Endodermal cell (in vitro differentiated cells): ENCODE data around the gene EFTUD2. TPM values are rescaled to one million over a fixed set of nuclear protein-coding genes. Genes with fewer than 3 reads are reported as not detected.

Experiments used
- DNase-seq: peaks from one replicate; pipeline ENCODE4 v3.0.0-alpha.2; 2017
- H3K27ac ChIP-seq: 2 replicates; pipeline ENCODE4 v1.5.1; 2013; ENCODE audit warnings: mild to moderate bottlenecking, low read depth, low read length, moderate library complexity
- H3K27me3 ChIP-seq: 2 replicates; pipeline ENCODE4 v1.6.1; 2013; ENCODE audit warnings: mild to moderate bottlenecking, low read length, moderate library complexity; ENCODE audit not compliant: insufficient read depth, control insufficient read depth, poor library complexity, severe bottlenecking
- H3K36me3 ChIP-seq: 2 replicates; pipeline ENCODE4 v1.7.0; 2013; ENCODE audit warnings: mild to moderate bottlenecking, low read length, moderate library complexity; ENCODE audit not compliant: control insufficient read depth, insufficient read depth
- H3K4me1 ChIP-seq: one replicate; pipeline ENCODE4 v1.7.0; 2013; ENCODE audit warnings: low read length; ENCODE audit not compliant: control insufficient read depth, insufficient read depth
- H3K4me3 ChIP-seq: 2 replicates; pipeline ENCODE4 v1.5.1; 2013; ENCODE audit warnings: mild to moderate bottlenecking, low read length, moderate library complexity
- H3K9ac ChIP-seq: 2 replicates; pipeline ENCODE4 v1.6.1; 2013; ENCODE audit warnings: mild to moderate bottlenecking, low read length, moderate library complexity; ENCODE audit not compliant: poor library complexity, severe bottlenecking; ENCODE audit errors: extremely low read depth
- H3K9me3 ChIP-seq: 2 replicates; pipeline ENCODE4 v1.6.1; 2013; ENCODE audit warnings: mild to moderate bottlenecking, low read length, moderate library complexity; ENCODE audit not compliant: control insufficient read depth
- H3K27ac Mint-ChIP-seq: 2 replicates; pipeline ENCODE4 v1.8.0; 2020; ENCODE audit warnings: mixed read lengths
- H3K27me3 Mint-ChIP-seq: 2 replicates; pipeline ENCODE4 v1.8.0; 2021; ENCODE audit warnings: mild to moderate bottlenecking, mixed read lengths; ENCODE audit not compliant: insufficient read depth
- H3K36me3 Mint-ChIP-seq: 2 replicates; pipeline ENCODE4 v1.8.0; 2020; ENCODE audit warnings: low read depth, mixed read lengths
- H3K4me1 Mint-ChIP-seq: 2 replicates; pipeline ENCODE4 v1.8.0; 2020; ENCODE audit warnings: mixed read lengths
- H3K4me3 Mint-ChIP-seq: 2 replicates; pipeline ENCODE4 v1.8.0; 2020; ENCODE audit warnings: mild to moderate bottlenecking, moderate library complexity, mixed read lengths
- H3K9me3 Mint-ChIP-seq: 2 replicates; pipeline ENCODE4 v1.8.0; 2020; ENCODE audit warnings: mild to moderate bottlenecking, mixed read lengths
- CTCF ChIP-seq: fragments of 200-600 bp; sonication (generic); conservative IDR thresholded peaks from 2 replicates; pipeline ENCODE4 v1.5.0; 2021; ENCODE audit warnings: antibody characterized with exemption, mild to moderate bottlenecking
- WGBS, 2 experiments: methylation state at CpG; one replicate each; pipeline versions ENCODE4 v1.1.5 to v1.1.7; 2013; ENCODE audit warnings: missing lambda C conversion rate in 2 of 2, mixed read lengths in 1 of 2; ENCODE audit not compliant: insufficient coverage in 1 of 2, insufficient read length in 1 of 2; 5-methylcytosine and 5-hydroxymethylcytosine counted together
- total RNA-seq, 2 donors: library from RNA; stranded (reverse); fragmentation: NEBNext Ultra II Directional in 1 of 2; extraction: Animal tissue kit (Norgen Biotek cat#: 25700) in 1 of 2; gene quantifications; 2 replicates in 1 of 2; 3 replicates in 1 of 2; pipeline ENCODE4 v1.2.1, GENCODE V29; 2021

Gene EFTUD2
- total RNA-seq, 2 donors from 2014 or later, result 145 to 171 TPM

DNA sequence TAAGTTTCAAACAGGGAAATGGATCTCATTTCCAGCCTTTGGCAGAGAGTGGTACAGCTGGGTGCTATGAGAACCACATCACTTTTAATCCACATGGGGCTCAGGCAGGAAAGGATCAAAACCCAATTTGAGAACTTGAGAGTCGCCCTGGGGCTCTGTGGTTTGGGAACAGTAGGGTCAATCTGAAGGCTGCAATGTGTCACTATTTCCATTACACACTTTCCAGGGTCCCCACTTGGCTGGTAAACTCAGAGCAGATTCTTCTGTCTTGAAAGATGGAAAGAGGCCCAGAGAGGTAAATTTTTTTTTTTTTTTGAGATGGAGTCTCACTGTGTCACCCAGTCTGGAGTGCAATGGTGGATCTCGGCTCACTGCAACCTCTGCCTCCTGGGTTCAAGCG is 58.3 kb downstream of the EFTUD2 start:
- H3K27ac Mint-ChIP-seq, result no peak overlapping the region
- no peak overlapping the region for H3K9ac ChIP-seq
- H3K36me3 Mint-ChIP-seq, result no peaks in the 10 kb centered on the region
- peaks cover 2% of the 10 kb centered on the region for H3K27me3 Mint-ChIP-seq
- no peak for DNase-seq
- H3K4me3 Mint-ChIP-seq, result no peak overlapping the region
- no peaks in the 10 kb centered on the region for H3K9me3 ChIP-seq
- no peaks in the 10 kb centered on the region for H3K36me3 ChIP-seq
- no peak for TF ChIP-seq CTCF
- 85 to 96% methylated on average over 3 of the region's 3 CpGs for WGBS, 2 experiments
- H3K9me3 Mint-ChIP-seq, result no peaks in the 10 kb centered on the region
- no peak overlapping the region for H3K4me3 ChIP-seq
- H3K27me3 ChIP-seq, result no peaks in the 10 kb centered on the region
- H3K4me1 Mint-ChIP-seq, result peaks cover 19% of the 10 kb centered on the region
- no peak overlapping the region for H3K27ac ChIP-seq
- peaks cover 15% of the 10 kb centered on the region for H3K4me1 ChIP-seq

DNA sequence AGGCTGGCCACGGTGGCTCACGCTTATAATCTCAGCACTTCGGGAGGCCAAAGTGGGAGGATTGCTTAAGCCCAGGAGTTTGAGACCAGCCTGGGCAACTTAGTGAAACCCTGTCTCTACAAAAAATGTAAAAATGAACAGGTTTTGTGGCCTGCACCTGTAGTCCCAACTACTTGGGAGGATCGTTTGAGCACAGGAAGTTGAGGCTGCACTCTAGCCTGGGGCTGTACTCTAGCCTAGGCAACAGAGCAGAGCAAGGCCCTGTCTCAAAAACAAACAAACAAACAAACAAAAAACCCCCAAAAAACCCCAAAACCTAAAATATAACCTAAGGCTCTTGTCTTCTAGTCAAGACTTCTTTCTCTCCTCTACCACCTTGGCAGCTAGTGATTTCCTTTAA is 59.0 kb downstream of the EFTUD2 start:
- no peak overlapping the region for H3K9ac ChIP-seq
- peaks cover 15% of the 10 kb centered on the region for H3K4me1 ChIP-seq
- no peaks in the 10 kb centered on the region for H3K36me3 Mint-ChIP-seq
- no peaks in the 10 kb centered on the region for H3K9me3 Mint-ChIP-seq
- H3K27me3 Mint-ChIP-seq, result peaks cover 2% of the 10 kb centered on the region
- H3K27me3 ChIP-seq, result no peaks in the 10 kb centered on the region
- H3K27ac Mint-ChIP-seq, result no peak overlapping the region
- H3K9me3 ChIP-seq, result no peaks in the 10 kb centered on the region
- H3K4me3 Mint-ChIP-seq, result no peak overlapping the region
- no peak for TF ChIP-seq CTCF
- 92 to 95% methylated on average over 4 of the region's 4 CpGs for WGBS, 2 experiments
- no peak overlapping the region for H3K4me3 ChIP-seq
- no peaks in the 10 kb centered on the region for H3K36me3 ChIP-seq
- DNase-seq, result no peak
- H3K27ac ChIP-seq, result no peak overlapping the region
- peaks cover 19% of the 10 kb centered on the region for H3K4me1 Mint-ChIP-seq

DNA sequence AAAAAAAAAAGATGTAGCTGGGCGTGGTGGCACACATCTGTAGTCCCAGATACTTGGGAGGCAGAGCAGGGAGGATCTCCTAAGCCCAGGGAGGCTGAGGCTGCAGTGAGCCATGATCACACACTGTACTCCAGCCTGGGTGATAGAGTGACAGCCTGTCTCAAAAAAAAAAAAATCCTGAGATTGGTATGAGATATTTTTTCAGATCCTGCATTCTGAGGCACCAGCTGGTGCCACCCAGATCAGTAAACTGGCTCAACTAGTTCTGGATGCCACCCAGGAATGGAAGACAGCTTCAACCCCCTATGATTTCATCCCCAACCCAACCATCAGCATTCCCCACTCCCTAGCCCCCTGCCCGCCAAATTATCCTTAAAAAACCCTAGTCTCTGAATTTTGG is 62.0 kb downstream of the EFTUD2 start:
- Histone ChIP-seq H3K4me3 (no peak overlapping the region), H3K27me3 (no peaks in the 10 kb centered on the region), H3K9ac (no peak overlapping the region), H3K27ac (no peak overlapping the region), H3K9me3 (no peaks in the 10 kb centered on the region), H3K36me3 (no peaks in the 10 kb centered on the region), H3K4me1 (no peaks in the 10 kb centered on the region)
- no peak overlapping the region for H3K4me3 Mint-ChIP-seq
- DNase-seq, result no peak
- H3K36me3 Mint-ChIP-seq, result no peaks in the 10 kb centered on the region
- TF ChIP-seq CTCF, result no peak
- H3K27ac Mint-ChIP-seq, result no peak overlapping the region
- no peaks in the 10 kb centered on the region for H3K9me3 Mint-ChIP-seq
- H3K27me3 Mint-ChIP-seq, result peaks cover 9% of the 10 kb centered on the region
- H3K4me1 Mint-ChIP-seq, result peaks cover 5% of the 10 kb centered on the region
- 79% methylated on average over 2 of the region's 2 CpGs; no CpG with 5 or more reads in 1 of the 2 experiments for WGBS, 2 experiments
